Esophagus muscularis mucosa (tissue), 4 donors: Measurements from ENCODE around the gene SPDYE6. TPM values are rescaled to one million over a fixed set of nuclear protein-coding genes. Genes with fewer than 3 reads are reported as not detected.

Source experiments
- DNase-seq: peaks from one replicate; pipeline ENCODE4 v3.0.0-alpha.2; 2017; ENCODE audit errors: extremely low spot score
- H3K27ac ChIP-seq, 4 donors: fragments of 200-600 bp; sonication (generic); replicated peaks in 1 of 4; 1 replicate in 3 of 4; 2 replicates in 1 of 4; pipeline ENCODE4 v1.5.1; 2016 to 2019; ENCODE audit warnings: mild to moderate bottlenecking in 1 of 4
- H3K27me3 ChIP-seq, 4 donors: fragments of 200-600 bp; sonication (generic); one replicate each; pipeline versions ENCODE4 v1.5.1 to v1.6.0; 2016 to 2019
- H3K36me3 ChIP-seq, 4 donors: fragments of 200-600 bp; sonication (generic); one replicate each; pipeline ENCODE4 v1.5.1; 2016 to 2019
- H3K4me1 ChIP-seq, 4 donors: fragments of 200-600 bp; sonication (generic); one replicate each; pipeline ENCODE4 v1.5.1; 2016 to 2019
- H3K4me3 ChIP-seq, 4 donors: fragments of 200-600 bp; sonication (generic); 1 replicate in 2 of 4; 2 replicates in 2 of 4; pipeline ENCODE4 v1.5.1; 2016 to 2019; ENCODE audit warnings: mild to moderate bottlenecking in 4 of 4, moderate library complexity in 1 of 4
- H3K9me3 ChIP-seq, 4 donors: fragments of 200-600 bp; sonication (generic); 1 replicate in 3 of 4; 2 replicates in 1 of 4; pipeline ENCODE4 v1.5.1; 2016 to 2019
- EP300 ChIP-seq: sonication (generic); formaldehyde crosslinking; IDR thresholded peaks from one replicate; pipeline ENCODE4 v1.6.1; 2017; ENCODE audit warnings: antibody characterized with exemption
- POLR2A ChIP-seq: fragments of 450-650 bp; IDR thresholded peaks from one replicate; pipeline ENCODE4 v1.6.1; 2017; ENCODE audit warnings: antibody characterized with exemption, moderate library complexity, mild to moderate bottlenecking, low read depth
- POLR2AphosphoS5 ChIP-seq, 2 donors: sonication (generic); formaldehyde crosslinking; IDR thresholded peaks; one replicate each; pipeline ENCODE4 v1.6.1; 2017; ENCODE audit warnings: antibody characterized with exemption in 2 of 2
- WGBS: methylation state at CpG from one replicate; pipeline ENCODE4 v1.1.5; 2018; 5-methylcytosine and 5-hydroxymethylcytosine counted together
- intact Hi-C: fragments of 100-400 bp; cut with DNase I; formaldehyde crosslinking; loops from one replicate; pipeline ENCODE4 v1.15.1; 2023
- total RNA-seq, 4 donors: library from RNA; depleted of rRNA; stranded (reverse); fragments of >200 nt; gene quantifications; one replicate each; pipeline versions ENCODE4 v1.1.0 to v1.2.1, GENCODE V29; 2016
- TF ChIP-seq, protein P1 (sequence below), 3 experiments: fragments of 200-600 bp in 2 of 3; fragments of 450-650 bp in 1 of 3; sonication (generic) in 2 of 3; IDR thresholded peaks; one replicate each; pipeline ENCODE4 v1.5.1; 2017 to 2019; ENCODE audit warnings: antibody characterized with exemption in 3 of 3, mild to moderate bottlenecking in 2 of 3, moderate library complexity in 1 of 3

The SPDYE6 gene
- total RNA-seq, 4 donors from 2014 or later: not detected

DNA sequence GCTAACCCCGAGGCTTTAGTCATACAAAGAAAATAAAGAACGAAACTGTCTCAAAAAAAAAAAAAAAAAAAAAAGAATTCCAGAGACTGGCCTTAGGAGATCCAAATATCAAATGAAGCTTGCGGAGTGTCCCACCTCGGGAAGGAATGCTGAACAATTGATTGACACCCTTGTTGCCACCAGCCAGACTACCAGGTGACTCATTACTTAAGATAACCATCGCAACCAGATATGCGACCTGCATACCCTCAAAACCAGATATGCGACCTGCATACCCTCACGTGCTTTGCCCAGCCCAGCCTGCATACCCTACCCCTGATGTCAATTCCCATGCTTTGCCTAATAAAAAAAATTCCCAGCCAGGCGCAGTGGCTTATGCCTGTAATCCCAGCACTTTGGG, 37.2 kb upstream of the SPDYE6 start:
- Histone ChIP-seq H3K4me3 (no peak overlapping the region), H3K27ac (no peak overlapping the region), H3K27me3 (no peaks in the 10 kb centered on the region), H3K9me3 (no peaks in the 10 kb centered on the region), H3K36me3 (peaks cover 0 to 33% (median 11%) of the 10 kb centered on the region in 4 donors), H3K4me1 (peaks cover 9 to 26% (median 19%) of the 10 kb centered on the region in 4 donors)
- peak; percentile 57 for DNase-seq
- intact Hi-C loops: no loop called here
- no peak for TF ChIP-seq POLR2AphosphoS5 (IDR thresholded peaks at IDR 0.05)
- no peak for TF ChIP-seq POLR2A
- TF ChIP-seq EP300: no peak
- TF ChIP-seq, protein P1, sequence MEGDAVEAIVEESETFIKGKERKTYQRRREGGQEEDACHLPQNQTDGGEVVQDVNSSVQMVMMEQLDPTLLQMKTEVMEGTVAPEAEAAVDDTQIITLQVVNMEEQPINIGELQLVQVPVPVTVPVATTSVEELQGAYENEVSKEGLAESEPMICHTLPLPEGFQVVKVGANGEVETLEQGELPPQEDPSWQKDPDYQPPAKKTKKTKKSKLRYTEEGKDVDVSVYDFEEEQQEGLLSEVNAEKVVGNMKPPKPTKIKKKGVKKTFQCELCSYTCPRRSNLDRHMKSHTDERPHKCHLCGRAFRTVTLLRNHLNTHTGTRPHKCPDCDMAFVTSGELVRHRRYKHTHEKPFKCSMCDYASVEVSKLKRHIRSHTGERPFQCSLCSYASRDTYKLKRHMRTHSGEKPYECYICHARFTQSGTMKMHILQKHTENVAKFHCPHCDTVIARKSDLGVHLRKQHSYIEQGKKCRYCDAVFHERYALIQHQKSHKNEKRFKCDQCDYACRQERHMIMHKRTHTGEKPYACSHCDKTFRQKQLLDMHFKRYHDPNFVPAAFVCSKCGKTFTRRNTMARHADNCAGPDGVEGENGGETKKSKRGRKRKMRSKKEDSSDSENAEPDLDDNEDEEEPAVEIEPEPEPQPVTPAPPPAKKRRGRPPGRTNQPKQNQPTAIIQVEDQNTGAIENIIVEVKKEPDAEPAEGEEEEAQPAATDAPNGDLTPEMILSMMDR (IDR thresholded peaks at IDR 0.05): no peak
- WGBS: 93% methylated on average over 9 of the region's 9 CpGs

DNA sequence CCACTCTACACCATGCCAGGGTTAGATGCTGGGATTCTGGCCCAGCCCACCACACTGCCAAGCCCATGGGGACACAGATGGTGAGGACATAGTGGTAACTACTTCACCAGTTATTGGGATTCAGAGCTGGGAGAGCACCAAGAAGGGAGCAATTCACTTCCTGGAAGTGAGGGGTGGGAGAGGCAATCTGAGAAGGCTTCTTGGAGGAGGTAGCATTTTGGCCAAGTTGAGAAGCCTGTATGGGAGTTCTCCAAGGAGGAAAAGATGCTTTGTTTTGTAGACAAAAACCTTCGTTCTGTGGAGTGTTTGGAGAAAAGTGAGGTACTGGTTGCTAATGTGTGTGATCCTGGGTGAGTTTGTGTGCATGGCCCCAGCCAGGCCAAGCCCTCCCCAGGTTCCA, 36.1 kb upstream of the SPDYE6 start:
- TF ChIP-seq EP300 (no peak), POLR2AphosphoS5 (IDR thresholded peaks at IDR 0.05) (no peak), POLR2A (no peak)
- TF ChIP-seq, protein P1 (IDR thresholded peaks at IDR 0.05): no peak
- no peak overlapping the region for H3K27ac ChIP-seq
- peak; percentile 17 for DNase-seq
- no peaks in the 10 kb centered on the region for H3K27me3 ChIP-seq
- no peak overlapping the region for H3K4me3 ChIP-seq
- peaks cover 6 to 15% (median 11%) of the 10 kb centered on the region in 4 donors for H3K4me1 ChIP-seq
- 93% methylated on average over 1 of the region's 1 CpG for WGBS
- H3K36me3 ChIP-seq: peaks cover 0 to 42% (median 15%) of the 10 kb centered on the region in 4 donors
- no peaks in the 10 kb centered on the region for H3K9me3 ChIP-seq
- intact Hi-C loops: no loop called here

DNA sequence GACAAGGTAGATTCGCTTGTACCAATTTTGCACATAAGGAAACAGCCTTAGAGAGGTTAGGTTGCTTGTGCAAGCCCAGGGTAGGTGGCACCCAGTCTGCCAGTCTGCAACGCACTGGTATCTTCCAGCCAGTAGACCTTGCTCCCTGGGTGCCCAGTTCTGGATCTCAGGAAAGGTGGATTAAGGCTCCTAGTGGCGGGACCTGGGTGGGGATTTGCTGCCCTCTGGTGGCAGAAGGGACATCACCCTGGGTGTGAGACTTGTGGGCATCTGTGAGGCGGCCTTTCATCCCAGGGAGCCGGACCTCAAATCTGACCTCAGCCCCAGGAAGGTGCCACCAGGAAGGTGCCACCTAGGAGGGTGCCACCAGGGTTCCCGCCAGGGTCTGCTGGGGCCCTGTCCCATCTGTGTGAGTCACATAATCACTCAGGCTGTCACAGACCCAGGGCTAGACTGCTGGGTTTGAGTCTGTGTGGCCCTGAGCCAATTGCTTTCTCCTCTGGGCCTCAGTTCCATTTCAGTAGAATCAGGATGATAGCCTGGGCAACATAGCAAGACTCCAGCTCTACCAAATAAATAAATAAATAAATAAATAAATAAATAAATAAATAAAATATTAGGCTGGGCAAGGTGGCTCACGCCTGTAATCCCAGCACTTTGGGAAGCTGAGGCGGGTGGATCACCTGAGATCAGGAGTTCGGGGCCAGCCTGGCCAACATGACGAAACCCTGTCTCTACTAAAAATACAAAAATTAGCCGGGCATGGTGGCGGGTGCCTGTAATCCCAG, 34.6 kb upstream of the SPDYE6 start:
- H3K4me3 ChIP-seq: no peak overlapping the region
- WGBS: 62% methylated on average over 11 of the region's 12 CpGs
- intact Hi-C loops: loop anchor here (2.0 kb wide), 1 partner anchor 112 kb away; no protein-coding TSS in a partner anchor
- DNase-seq: peak; percentile 93
- no peaks in the 10 kb centered on the region for H3K27me3 ChIP-seq
- H3K9me3 ChIP-seq: no peaks in the 10 kb centered on the region
- peaks cover 0 to 55% (median 24%) of the 10 kb centered on the region in 4 donors for H3K36me3 ChIP-seq
- H3K27ac ChIP-seq: no peak overlapping the region
- TF ChIP-seq EP300 (no peak), POLR2A (no peak), POLR2AphosphoS5 (IDR thresholded peaks at IDR 0.05) (peak in 1 of 2 donors; percentile 30)
- TF ChIP-seq, protein P1 (IDR thresholded peaks at IDR 0.05): peak; percentile 87 to 95 (median 90)
- H3K4me1 ChIP-seq: peaks cover 0 to 7% (median 5%) of the 10 kb centered on the region in 4 donors

DNA sequence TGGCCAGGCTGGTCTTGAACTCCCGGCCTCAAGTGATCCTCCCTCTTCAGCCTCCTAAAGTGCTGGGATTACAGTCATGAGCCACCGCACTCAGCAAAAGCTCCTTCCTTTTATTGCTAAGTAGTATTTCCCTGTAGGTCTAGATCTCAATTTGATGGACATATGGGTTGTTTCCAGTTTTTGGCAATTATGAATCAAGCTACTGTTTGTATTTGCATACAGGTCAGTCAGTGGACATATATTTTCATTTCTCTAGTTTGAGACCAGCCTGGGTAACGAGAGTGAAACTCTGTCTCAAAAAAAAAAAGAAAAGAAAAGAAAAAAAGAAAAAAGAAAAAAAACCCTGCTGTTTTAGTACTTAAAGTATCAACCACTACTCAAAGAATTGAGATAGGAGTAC, 33.6 kb upstream of the SPDYE6 start:
- no peaks in the 10 kb centered on the region for H3K9me3 ChIP-seq
- no peaks in the 10 kb centered on the region for H3K4me1 ChIP-seq
- TF ChIP-seq, protein P1 (IDR thresholded peaks at IDR 0.05): no peak
- TF ChIP-seq POLR2AphosphoS5 (IDR thresholded peaks at IDR 0.05) (no peak), EP300 (no peak), POLR2A (no peak)
- H3K27me3 ChIP-seq: no peaks in the 10 kb centered on the region
- intact Hi-C loops: loop anchor here (2.0 kb wide), 1 partner anchor 111 kb away; no protein-coding TSS in a partner anchor
- H3K4me3 ChIP-seq: no peak overlapping the region
- 90% methylated on average over 3 of the region's 3 CpGs for WGBS
- no peak overlapping the region for H3K27ac ChIP-seq
- peak; percentile 29 for DNase-seq
- peaks cover 0 to 57% (median 31%) of the 10 kb centered on the region in 4 donors for H3K36me3 ChIP-seq
